GM12872 (cell line): Measurements from ENCODE around the gene EPPIN.

Source experiments
- TF ChIP-seq, protein P1 (sequence below): IDR thresholded peaks from 3 replicates; pipeline ENCODE4 v1.5.1; 2011; ENCODE audit warnings: low read depth, mild to moderate bottlenecking, low read length, moderate library complexity; ENCODE audit not compliant: insufficient read depth

EPPIN gene

DNA sequence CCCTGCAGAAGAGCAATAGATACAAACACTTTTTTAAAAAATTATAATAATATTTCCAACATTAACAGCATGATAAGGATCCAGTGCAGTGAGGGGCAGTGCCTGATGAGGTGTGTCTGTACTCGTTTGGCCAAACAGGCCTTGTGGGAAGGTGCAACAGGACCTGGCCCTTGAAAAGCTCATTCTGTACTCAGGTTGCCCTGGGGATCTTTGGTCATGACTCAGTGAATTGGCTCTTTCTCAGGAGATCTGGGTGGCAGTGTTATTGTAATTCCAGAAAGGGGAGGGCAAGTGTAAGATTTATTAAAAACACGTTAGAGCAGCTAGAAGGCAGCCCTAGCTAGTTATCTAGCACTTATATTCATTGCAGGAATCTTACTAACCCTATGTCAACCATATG lies 28.9 kb downstream of the EPPIN start:
- TF ChIP-seq, protein P1, sequence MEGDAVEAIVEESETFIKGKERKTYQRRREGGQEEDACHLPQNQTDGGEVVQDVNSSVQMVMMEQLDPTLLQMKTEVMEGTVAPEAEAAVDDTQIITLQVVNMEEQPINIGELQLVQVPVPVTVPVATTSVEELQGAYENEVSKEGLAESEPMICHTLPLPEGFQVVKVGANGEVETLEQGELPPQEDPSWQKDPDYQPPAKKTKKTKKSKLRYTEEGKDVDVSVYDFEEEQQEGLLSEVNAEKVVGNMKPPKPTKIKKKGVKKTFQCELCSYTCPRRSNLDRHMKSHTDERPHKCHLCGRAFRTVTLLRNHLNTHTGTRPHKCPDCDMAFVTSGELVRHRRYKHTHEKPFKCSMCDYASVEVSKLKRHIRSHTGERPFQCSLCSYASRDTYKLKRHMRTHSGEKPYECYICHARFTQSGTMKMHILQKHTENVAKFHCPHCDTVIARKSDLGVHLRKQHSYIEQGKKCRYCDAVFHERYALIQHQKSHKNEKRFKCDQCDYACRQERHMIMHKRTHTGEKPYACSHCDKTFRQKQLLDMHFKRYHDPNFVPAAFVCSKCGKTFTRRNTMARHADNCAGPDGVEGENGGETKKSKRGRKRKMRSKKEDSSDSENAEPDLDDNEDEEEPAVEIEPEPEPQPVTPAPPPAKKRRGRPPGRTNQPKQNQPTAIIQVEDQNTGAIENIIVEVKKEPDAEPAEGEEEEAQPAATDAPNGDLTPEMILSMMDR: no peak

- TF ChIP-seq, protein P1: no peak
These were observed 31.9 kb downstream of the EPPIN start, which contains the start of gene SPINT3 for GRCh38 chr20:45515147-45515913. Gene SPINT3, minus strand, starts transcription at chr20:45515622. Its CDS starts 14 bp downstream, at chr20:45515608.

- TF ChIP-seq, protein P1: no peak
These were observed 36.8 kb downstream of the EPPIN start for GRCh38 chr20:45510242-45510862.

DNA sequence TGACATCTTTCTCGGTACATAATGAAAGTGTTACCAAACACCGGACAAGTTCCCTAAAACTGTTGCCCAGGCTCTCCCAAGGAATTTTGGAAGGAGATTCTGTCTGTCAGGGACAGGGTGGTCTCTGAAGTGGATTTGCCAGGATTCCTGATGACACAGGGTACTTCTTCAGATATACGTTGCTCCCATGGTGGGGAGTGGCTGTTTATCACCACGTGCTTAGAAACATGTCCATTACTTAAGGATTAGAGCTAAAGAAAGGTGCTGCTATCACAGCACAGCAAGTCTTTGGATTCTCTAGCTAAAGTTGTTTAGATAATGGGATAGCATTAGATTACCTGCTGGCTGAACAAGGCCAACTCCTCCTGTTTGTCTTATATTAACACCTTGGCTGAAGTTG lies 38.1 kb downstream of the EPPIN start:
- TF ChIP-seq, protein P1: no peak

DNA sequence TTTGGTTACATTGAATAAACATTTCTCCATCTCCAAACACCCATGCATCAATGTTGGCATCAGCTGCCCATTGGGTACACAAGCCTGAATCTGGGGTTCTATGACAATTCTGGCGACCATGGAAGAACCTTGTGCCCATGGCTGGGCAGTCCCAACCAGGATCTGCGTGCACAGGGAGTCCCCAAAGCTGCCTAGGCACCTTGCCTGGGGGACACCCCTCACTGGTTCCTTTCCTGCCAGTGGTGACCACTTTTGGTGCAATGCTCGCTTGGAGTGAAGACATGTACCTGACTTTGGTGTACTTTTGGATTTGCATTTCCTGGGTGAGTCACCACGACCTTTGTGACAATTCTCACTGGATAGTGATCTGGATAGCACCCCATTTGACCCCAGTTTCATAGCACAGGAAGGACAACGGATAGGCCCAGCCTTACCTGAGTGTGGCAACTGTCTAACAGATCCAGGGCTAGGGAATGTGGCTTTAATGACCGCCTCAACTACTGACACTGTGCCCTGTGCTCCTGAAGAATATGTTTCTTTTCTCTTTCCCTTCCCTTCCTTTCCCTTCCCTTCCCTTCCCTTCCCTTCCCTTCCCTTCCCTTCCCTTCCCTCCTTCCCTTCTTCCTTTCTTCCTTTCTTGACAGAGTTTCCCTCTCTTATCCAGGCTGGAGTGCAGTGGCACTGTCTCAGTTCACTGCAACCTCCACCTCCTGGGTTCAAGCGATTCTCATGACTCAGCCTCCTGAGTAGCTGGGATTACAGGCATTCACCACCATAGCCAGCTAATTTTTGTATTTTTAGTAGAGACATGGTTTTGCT lies 38.9 kb downstream of the EPPIN start:
- TF ChIP-seq, protein P1: no peak

DNA sequence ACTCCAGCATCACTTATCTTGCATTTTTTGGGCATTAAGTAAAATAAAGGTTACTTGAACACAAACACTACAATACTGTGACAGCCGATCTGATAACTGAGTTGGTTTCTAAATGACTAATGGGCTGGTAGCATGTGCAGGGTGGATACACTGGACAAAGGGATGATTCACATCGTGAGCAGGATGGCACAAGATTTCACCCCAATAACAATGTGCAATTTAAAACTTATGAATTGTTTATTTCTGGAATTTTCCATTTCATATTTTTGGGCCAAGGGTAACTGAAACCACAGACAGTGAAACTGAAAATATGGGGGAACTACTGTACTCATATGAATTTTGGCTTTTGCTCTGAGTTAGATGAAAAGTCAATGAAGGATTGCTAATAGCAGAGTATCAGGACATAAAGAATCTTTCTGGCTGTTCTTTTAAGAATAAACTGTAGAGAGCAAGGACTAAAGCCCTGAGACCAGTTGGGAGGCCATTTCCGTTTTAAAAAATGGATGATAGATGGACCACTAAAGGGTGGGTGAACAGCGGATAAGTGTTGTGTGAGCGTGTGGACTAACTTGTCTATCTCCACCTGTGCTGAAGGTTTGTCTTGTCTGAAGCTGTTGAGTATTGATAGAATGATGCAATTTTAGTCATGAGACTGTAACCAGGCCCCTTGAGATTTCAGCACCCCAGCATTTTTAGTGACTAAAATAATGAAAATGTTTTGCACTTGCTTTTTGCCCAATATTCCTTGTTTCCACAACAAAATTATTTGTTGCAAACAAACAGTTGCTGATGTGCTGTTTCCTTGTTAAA lies 40.0 kb downstream of the EPPIN start:
- TF ChIP-seq, protein P1: no peak
